GM23338 (cell line): ENCODE results near the gene GPHN. TPM values are rescaled to one million over a fixed set of nuclear protein-coding genes. Genes with fewer than 3 reads are reported as not detected.

Experiments
- CREB1 ChIP-seq: fragments of 250-450 bp; sonication (Bioruptor Pico); IDR thresholded peaks from 2 replicates; pipeline ENCODE4 v1.5.0; 2020; ENCODE audit warnings: low read depth, mild to moderate bottlenecking, moderate library complexity
- ETS1 ChIP-seq: IDR thresholded peaks from 2 replicates; pipeline ENCODE4 v1.6.1; 2016; ENCODE audit warnings: antibody characterized with exemption
- EZH2 ChIP-seq: fragments of 200-600 bp; sonication (generic); IDR thresholded peaks from one replicate; pipeline ENCODE4 v1.8.0; 2017; ENCODE audit warnings: antibody characterized with exemption, mild to moderate bottlenecking, low read depth; ENCODE audit not compliant: unreplicated experiment
- JUNB ChIP-seq: IDR thresholded peaks from one replicate; pipeline ENCODE4 v1.6.1; 2016; ENCODE audit warnings: antibody characterized with exemption; ENCODE audit not compliant: unreplicated experiment
- NANOG ChIP-seq: IDR thresholded peaks from 2 replicates; pipeline ENCODE4 v1.6.1; 2016; ENCODE audit warnings: antibody characterized with exemption, borderline replicate concordance
- POLR2AphosphoS5 ChIP-seq: IDR thresholded peaks from 2 replicates; pipeline ENCODE4 v1.6.1; 2016; ENCODE audit warnings: antibody characterized with exemption, low read depth
- STAT1 ChIP-seq: IDR thresholded peaks from one replicate; pipeline ENCODE4 v1.6.1; 2016; ENCODE audit warnings: antibody characterized with exemption; ENCODE audit not compliant: unreplicated experiment
- ZNF114 ChIP-seq: fragments of 250-450 bp; sonication (Bioruptor Pico); IDR thresholded peaks from 2 replicates; pipeline ENCODE4 v1.5.0; 2020; ENCODE audit warnings: mild to moderate bottlenecking, moderate library complexity
- ZNF331 ChIP-seq: fragments of 250-450 bp; sonication (Bioruptor Pico); IDR thresholded peaks from 2 replicates; pipeline ENCODE4 v1.5.0; 2020; ENCODE audit warnings: low read depth, mild to moderate bottlenecking, moderate library complexity
- ZNF462 ChIP-seq: fragments of 250-450 bp; sonication (Bioruptor Pico); IDR thresholded peaks from 2 replicates; pipeline ENCODE4 v1.5.0; 2020; ENCODE audit warnings: mild to moderate bottlenecking, moderate library complexity
- polyA plus RNA-seq: library from polyadenylated mRNA; unstranded; fragments of >200 nt; fragmentation: Nextera tagmentation; extraction: Ambion mirVana; gene quantifications from 2 replicates; pipeline ENCODE4 v1.2.1, GENCODE V29; 2016
- total RNA-seq: library from RNA; depleted of rRNA; stranded (reverse); fragments of >200 nt; shearing (Covaris generic); gene quantifications from 2 replicates; pipeline ENCODE4 v1.2.3, GENCODE V29; 2014
- TF ChIP-seq, protein P1 (sequence below), 2 experiments: fragments of 200-600 bp in 1 of 2; sonication (generic) in 1 of 2; conservative IDR thresholded peaks; 2 replicates each; pipeline versions ENCODE4 v1.5.1 to v1.6.1; 2016 to 2017; ENCODE audit warnings: antibody characterized with exemption in 2 of 2, low read depth in 2 of 2, mild to moderate bottlenecking in 2 of 2, moderate library complexity in 1 of 2

GPHN gene
- total and polyA plus RNA-seq, 2 experiments from 2014 or later: 17.6 to 20.6 TPM

- no peak for TF ChIP-seq ZNF462
- no peak for TF ChIP-seq NANOG
- no peak for TF ChIP-seq ZNF331
- TF ChIP-seq JUNB: no peak
- TF ChIP-seq STAT1: no peak
- no peak for TF ChIP-seq EZH2
- TF ChIP-seq, protein P1, sequence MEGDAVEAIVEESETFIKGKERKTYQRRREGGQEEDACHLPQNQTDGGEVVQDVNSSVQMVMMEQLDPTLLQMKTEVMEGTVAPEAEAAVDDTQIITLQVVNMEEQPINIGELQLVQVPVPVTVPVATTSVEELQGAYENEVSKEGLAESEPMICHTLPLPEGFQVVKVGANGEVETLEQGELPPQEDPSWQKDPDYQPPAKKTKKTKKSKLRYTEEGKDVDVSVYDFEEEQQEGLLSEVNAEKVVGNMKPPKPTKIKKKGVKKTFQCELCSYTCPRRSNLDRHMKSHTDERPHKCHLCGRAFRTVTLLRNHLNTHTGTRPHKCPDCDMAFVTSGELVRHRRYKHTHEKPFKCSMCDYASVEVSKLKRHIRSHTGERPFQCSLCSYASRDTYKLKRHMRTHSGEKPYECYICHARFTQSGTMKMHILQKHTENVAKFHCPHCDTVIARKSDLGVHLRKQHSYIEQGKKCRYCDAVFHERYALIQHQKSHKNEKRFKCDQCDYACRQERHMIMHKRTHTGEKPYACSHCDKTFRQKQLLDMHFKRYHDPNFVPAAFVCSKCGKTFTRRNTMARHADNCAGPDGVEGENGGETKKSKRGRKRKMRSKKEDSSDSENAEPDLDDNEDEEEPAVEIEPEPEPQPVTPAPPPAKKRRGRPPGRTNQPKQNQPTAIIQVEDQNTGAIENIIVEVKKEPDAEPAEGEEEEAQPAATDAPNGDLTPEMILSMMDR (conservative IDR thresholded peaks at IDR 0.05; ENCODE audit: low read depth in 2 of 2): no peak
- no peak for TF ChIP-seq ZNF114 (CRISPR knock-in tag)
- TF ChIP-seq POLR2AphosphoS5: no peak
- TF ChIP-seq CREB1 (CRISPR knock-in tag): no peak
- TF ChIP-seq ETS1: no peak
Measured at GRCh38 chr14:66603945-66604344, 96.0 kb downstream of the GPHN start (continued).
